Measurements from ENCODE around the gene OR5T2.

The OR5T2 gene

DNA sequence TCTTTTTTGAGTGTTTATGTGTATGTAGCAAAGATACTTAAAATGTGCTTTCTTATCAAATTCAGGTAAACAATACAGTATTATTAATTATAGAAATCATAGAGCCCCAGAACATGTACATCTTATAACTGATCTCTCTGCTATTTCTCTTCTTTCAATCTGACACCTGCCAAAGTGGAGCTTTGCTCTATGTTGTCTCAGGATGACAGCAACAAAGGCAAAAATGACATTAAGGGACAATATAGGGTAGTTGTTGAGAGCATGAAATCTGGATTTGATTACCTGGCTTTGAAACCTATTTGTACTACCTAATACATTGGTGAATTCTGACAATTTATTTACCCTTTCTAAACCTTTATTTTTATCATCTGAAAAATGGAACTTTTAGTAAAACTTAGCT is 50.6 kb downstream of the OR5T2 start:
- Histone ChIP-seq H3K9me2 (ENCODE audit: low read depth, low read length) (no peaks in the 10 kb centered on the region), H4K20me1 (ENCODE audit: insufficient read depth, low read length) (no peaks in the 10 kb centered on the region), H3F3A (ENCODE audit: insufficient read depth, low read length) (no peaks in the 10 kb centered on the region), H3K4me3 (ENCODE audit: low read depth, low read length, poor library complexity, severe bottlenecking) (no peak overlapping the region), H3K4me1 (ENCODE audit: insufficient read depth, low read length, severe bottlenecking) (no peaks in the 10 kb centered on the region), H3K9ac (ENCODE audit: low read length) (no peak overlapping the region), H3K9me3 (ENCODE audit: low read length) (peaks cover 4% of the 10 kb centered on the region; the same call in 1 of the 2 replicates), H3K79me2 (ENCODE audit: insufficient read depth, low read length) (no peaks in the 10 kb centered on the region), H2AFZ (ENCODE audit: low read length) (no peak overlapping the region), H3K27me3 (ENCODE audit: insufficient read depth, low read length) (no peaks in the 10 kb centered on the region), H3K4me2 (ENCODE audit: low read length) (no peak overlapping the region), H3K36me3 (ENCODE audit: insufficient read depth, low read length) (no peaks in the 10 kb centered on the region), H3K27ac (ENCODE audit: low read depth, low read length, poor library complexity, severe bottlenecking) (no peak overlapping the region)
- TF ChIP-seq EZH2 (IDR thresholded peaks at IDR 0.05; ENCODE audit: borderline replicate concordance, low read length) = no peak
- TF ChIP-seq, protein P1, sequence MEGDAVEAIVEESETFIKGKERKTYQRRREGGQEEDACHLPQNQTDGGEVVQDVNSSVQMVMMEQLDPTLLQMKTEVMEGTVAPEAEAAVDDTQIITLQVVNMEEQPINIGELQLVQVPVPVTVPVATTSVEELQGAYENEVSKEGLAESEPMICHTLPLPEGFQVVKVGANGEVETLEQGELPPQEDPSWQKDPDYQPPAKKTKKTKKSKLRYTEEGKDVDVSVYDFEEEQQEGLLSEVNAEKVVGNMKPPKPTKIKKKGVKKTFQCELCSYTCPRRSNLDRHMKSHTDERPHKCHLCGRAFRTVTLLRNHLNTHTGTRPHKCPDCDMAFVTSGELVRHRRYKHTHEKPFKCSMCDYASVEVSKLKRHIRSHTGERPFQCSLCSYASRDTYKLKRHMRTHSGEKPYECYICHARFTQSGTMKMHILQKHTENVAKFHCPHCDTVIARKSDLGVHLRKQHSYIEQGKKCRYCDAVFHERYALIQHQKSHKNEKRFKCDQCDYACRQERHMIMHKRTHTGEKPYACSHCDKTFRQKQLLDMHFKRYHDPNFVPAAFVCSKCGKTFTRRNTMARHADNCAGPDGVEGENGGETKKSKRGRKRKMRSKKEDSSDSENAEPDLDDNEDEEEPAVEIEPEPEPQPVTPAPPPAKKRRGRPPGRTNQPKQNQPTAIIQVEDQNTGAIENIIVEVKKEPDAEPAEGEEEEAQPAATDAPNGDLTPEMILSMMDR (IDR thresholded peaks at IDR 0.05; ENCODE audit: low read length) = no peak

All from OCI-LY1 (cell line).